Left ventricle myocardium inferior (tissue), 1 donor: Measurements from ENCODE around the gene EPN1. TPM values are rescaled to one million over a fixed set of nuclear protein-coding genes. Genes with fewer than 3 reads are reported as not detected.

ENCODE experiments used
- DNase-seq: peaks from one replicate; pipeline ENCODE4 v3.0.0-alpha.2; 2020
- H3K27ac ChIP-seq: fragments of 200-600 bp; replicated peaks from 2 replicates; pipeline ENCODE4 v1.8.0; 2021
- H3K27me3 ChIP-seq: fragments of 200-600 bp; 2 replicates; pipeline ENCODE4 v1.8.0; 2021; ENCODE audit warnings: low read depth
- H3K36me3 ChIP-seq: fragments of 200-600 bp; 2 replicates; pipeline ENCODE4 v1.8.0; 2021
- H3K4me1 ChIP-seq: fragments of 200-600 bp; 2 replicates; pipeline ENCODE4 v1.8.0; 2021
- H3K4me3 ChIP-seq: fragments of 200-600 bp; 2 replicates; pipeline ENCODE4 v1.8.0; 2021; ENCODE audit warnings: mild to moderate bottlenecking, moderate library complexity
- H3K9me3 ChIP-seq: fragments of 200-600 bp; replicated peaks from 2 replicates; pipeline ENCODE4 v1.8.0; 2021
- intact Hi-C: fragments of 100-400 bp; cut with micrococcal nuclease; formaldehyde crosslinking; loops from one replicate; pipeline ENCODE4 v1.11.0; 2022
- total RNA-seq: library from RNA; stranded (reverse); fragmentation: NEBNext Ultra II Directional; extraction: Animal tissue kit (Norgen Biotek cat#: 25700); gene quantifications from one replicate; pipeline ENCODE4 v1.2.1, GENCODE V29; 2021
- TF ChIP-seq, protein P1 (sequence below): fragments of 200-600 bp; IDR thresholded peaks from 2 replicates; pipeline ENCODE4 v1.8.0; 2021; ENCODE audit warnings: antibody characterized with exemption, mild to moderate bottlenecking, borderline replicate concordance
- donor health status: DM: no; HTN: yes; CAD: no; lungs with severe emphysema.

The EPN1 gene
- total RNA-seq, 1 donor from 2014 or later = 205 TPM

- peak overlapping the region; percentile 93 for H3K4me3 ChIP-seq
- H3K27me3 ChIP-seq = no peaks in the 10 kb centered on the region
- H3K27ac ChIP-seq = peak overlapping the region; percentile 95
- H3K36me3 ChIP-seq = peaks cover 10% of the 10 kb centered on the region
- intact Hi-C loops = no loop called here
- no peaks in the 10 kb centered on the region for H3K9me3 ChIP-seq
- DNase-seq = no peak
- TF ChIP-seq, protein P1, sequence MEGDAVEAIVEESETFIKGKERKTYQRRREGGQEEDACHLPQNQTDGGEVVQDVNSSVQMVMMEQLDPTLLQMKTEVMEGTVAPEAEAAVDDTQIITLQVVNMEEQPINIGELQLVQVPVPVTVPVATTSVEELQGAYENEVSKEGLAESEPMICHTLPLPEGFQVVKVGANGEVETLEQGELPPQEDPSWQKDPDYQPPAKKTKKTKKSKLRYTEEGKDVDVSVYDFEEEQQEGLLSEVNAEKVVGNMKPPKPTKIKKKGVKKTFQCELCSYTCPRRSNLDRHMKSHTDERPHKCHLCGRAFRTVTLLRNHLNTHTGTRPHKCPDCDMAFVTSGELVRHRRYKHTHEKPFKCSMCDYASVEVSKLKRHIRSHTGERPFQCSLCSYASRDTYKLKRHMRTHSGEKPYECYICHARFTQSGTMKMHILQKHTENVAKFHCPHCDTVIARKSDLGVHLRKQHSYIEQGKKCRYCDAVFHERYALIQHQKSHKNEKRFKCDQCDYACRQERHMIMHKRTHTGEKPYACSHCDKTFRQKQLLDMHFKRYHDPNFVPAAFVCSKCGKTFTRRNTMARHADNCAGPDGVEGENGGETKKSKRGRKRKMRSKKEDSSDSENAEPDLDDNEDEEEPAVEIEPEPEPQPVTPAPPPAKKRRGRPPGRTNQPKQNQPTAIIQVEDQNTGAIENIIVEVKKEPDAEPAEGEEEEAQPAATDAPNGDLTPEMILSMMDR = no peak
- peaks cover 85% of the 10 kb centered on the region for H3K4me1 ChIP-seq
Observed at GRCh38 chr19:55643887-55644176, 31.2 kb upstream of the EPN1 start.

DNA sequence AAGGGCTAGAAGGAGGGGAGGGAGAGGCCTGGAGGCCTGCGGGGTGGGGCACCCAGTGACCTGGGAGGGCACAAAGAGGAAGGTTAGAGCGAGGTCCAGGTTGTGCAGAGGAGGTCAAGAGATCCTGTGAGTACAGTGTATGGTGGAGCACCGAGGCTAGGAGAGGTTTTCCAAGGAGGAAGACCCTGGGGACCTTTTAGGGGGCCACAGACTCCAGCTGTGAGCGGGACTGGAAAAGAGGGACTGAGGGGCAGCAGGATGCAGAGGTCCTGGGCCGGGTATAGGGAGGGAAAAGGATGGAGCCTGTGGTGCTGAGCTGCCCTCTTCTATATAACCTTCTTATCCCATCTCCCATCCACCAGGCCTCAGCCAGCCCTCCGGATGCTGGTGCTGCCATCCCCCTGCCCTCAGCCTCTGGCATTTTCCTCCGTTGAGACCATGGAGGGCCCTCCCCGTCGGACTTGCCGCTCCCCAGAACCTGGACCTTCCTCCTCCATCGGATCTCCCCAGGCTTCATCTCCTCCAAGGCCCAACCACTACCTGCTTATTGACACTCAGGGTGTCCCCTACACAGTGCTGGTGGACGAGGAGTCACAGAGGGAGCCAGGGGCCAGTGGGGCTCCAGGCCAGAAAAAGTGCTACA lies 30.7 kb upstream of the EPN1 start:
- intact Hi-C loops = no loop called here
- DNase-seq = no peak
- no peaks in the 10 kb centered on the region for H3K27me3 ChIP-seq
- TF ChIP-seq, protein P1 = no peak
- H3K9me3 ChIP-seq = no peaks in the 10 kb centered on the region
- peaks cover 10% of the 10 kb centered on the region for H3K36me3 ChIP-seq
- H3K4me3 ChIP-seq = peak overlapping the region; percentile 93
- H3K4me1 ChIP-seq = peaks cover 85% of the 10 kb centered on the region
- H3K27ac ChIP-seq = peak overlapping the region; percentile 95

- DNase-seq = no peak
- no peak overlapping the region for H3K27ac ChIP-seq
- TF ChIP-seq, protein P1 = no peak
- intact Hi-C loops = no loop called here
- no peaks in the 10 kb centered on the region for H3K27me3 ChIP-seq
- H3K36me3 ChIP-seq = peaks cover 10% of the 10 kb centered on the region
- no peaks in the 10 kb centered on the region for H3K9me3 ChIP-seq
- peaks cover 84% of the 10 kb centered on the region for H3K4me1 ChIP-seq
- peak overlapping the region; percentile 93 for H3K4me3 ChIP-seq
Observed at GRCh38 chr19:55644842-55645511, 30.0 kb upstream of the EPN1 start.

DNA sequence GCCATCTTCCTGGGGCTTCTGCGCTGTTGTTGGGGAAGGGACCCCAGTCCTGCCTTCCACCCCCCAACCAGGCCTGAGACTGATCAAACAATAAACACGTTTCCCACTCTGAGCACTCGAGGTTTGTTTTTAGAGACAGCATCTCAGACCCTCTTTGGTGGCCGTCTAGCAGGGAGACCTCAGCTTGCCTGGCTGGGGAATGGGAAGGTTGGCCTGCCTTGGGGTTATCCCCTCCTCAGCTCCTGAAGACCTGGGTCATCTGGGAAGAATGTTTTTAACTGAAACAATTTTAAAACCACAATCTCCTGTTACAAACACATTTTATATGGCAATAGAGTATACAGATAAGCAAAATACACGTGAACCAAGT lies 29.5 kb upstream of the EPN1 start:
- DNase-seq = no peak
- H3K4me1 ChIP-seq = peaks cover 79% of the 10 kb centered on the region
- H3K27me3 ChIP-seq = no peaks in the 10 kb centered on the region
- H3K4me3 ChIP-seq = peak overlapping the region; percentile 93
- no peaks in the 10 kb centered on the region for H3K9me3 ChIP-seq
- peaks cover 10% of the 10 kb centered on the region for H3K36me3 ChIP-seq
- intact Hi-C loops = no loop called here
- no peak overlapping the region for H3K27ac ChIP-seq
- TF ChIP-seq, protein P1 = no peak

GRCh38 chr19:55646889-55647731 lies 27.9 kb upstream of the EPN1 start:
- Histone ChIP-seq H3K4me3 (peak overlapping the region; percentile 97), H3K27ac (peak overlapping the region; percentile 94), H3K9me3 (no peaks in the 10 kb centered on the region), H3K4me1 (peaks cover 63% of the 10 kb centered on the region), H3K36me3 (peaks cover 13% of the 10 kb centered on the region), H3K27me3 (no peaks in the 10 kb centered on the region)
- intact Hi-C loops = no loop called here
- no peak for DNase-seq
- TF ChIP-seq, protein P1 = no peak
